HG03159 (cell line): Measurements from ENCODE around the gene KLF11.
A peak's percentile ranks its signal among the peaks of the same experiment; 100 is the strongest.

Experiments
- ATAC-seq: cut with Tn5 transposase; IDR thresholded peaks from one replicate; pipeline ENCODE4 v1.9.1; 2021; ENCODE audit warnings: mild to moderate bottlenecking, moderate library complexity; ENCODE audit not compliant: unreplicated experiment

The KLF11 gene

GRCh38 chr2:10043256-10043905 is at the start of gene KLF11:
KLF11 (plus strand) TSS chr2:10043550; CDS start chr2:10043717, 167 bp downstream.
- ATAC-seq, result peak; percentile 73

- no peak for ATAC-seq
Measured at GRCh38 chr2:9994462-9994861, 48.9 kb upstream of the KLF11 start.

GRCh38 chr2:9995059-9995458 is 48.3 kb upstream of the KLF11 start:
- no peak for ATAC-seq

GRCh38 chr2:9996321-9996720 is 47.0 kb upstream of the KLF11 start:
- ATAC-seq, result no peak

- no peak for ATAC-seq
Measured at GRCh38 chr2:9997936-9998335, 45.4 kb upstream of the KLF11 start.

- ATAC-seq, result no peak
Measured at GRCh38 chr2:9998916-9999654, 44.3 kb upstream of the KLF11 start.

- no peak for ATAC-seq
Measured at GRCh38 chr2:9999693-10000092, 43.7 kb upstream of the KLF11 start.

GRCh38 chr2:10000541-10000940 is 42.8 kb upstream of the KLF11 start:
- ATAC-seq, result no peak

- no peak for ATAC-seq
Measured at GRCh38 chr2:10001586-10001985, 41.8 kb upstream of the KLF11 start.

- no peak for ATAC-seq
Measured at GRCh38 chr2:10002109-10002508, 41.2 kb upstream of the KLF11 start.

- ATAC-seq, result no peak
Measured at GRCh38 chr2:10002681-10003080, 40.7 kb upstream of the KLF11 start.

GRCh38 chr2:10003206-10004125 is 39.9 kb upstream of the KLF11 start:
- no peak for ATAC-seq

GRCh38 chr2:10004401-10004800 is 38.9 kb upstream of the KLF11 start:
- ATAC-seq, result no peak

- no peak for ATAC-seq
Measured at GRCh38 chr2:10004836-10005235, 38.5 kb upstream of the KLF11 start.

GRCh38 chr2:10005461-10006235 is 37.7 kb upstream of the KLF11 start:
- no peak for ATAC-seq

- no peak for ATAC-seq
Measured at GRCh38 chr2:10006236-10007161, 36.9 kb upstream of the KLF11 start.

GRCh38 chr2:10007435-10007834 is 35.9 kb upstream of the KLF11 start:
- ATAC-seq, result no peak

GRCh38 chr2:10007921-10008808 is 35.2 kb upstream of the KLF11 start:
- no peak for ATAC-seq

- ATAC-seq, result no peak
Measured at GRCh38 chr2:10008809-10009176, 34.6 kb upstream of the KLF11 start.
